ENCODE measurements around the gene SLC23A1.

SLC23A1 gene

GRCh38 chr5:139406963-139407362 is 23.9 kb upstream of the SLC23A1 start:
- FAIRE-seq = no peak

GRCh38 chr5:139404484-139404840 is 21.4 kb upstream of the SLC23A1 start:
- no peak for FAIRE-seq

- no peak for FAIRE-seq
These were observed 20.8 kb upstream of the SLC23A1 start, which contains the start of gene SPATA24 for GRCh38 chr5:139403787-139404483. Gene SPATA24, minus strand, starts transcription at chr5:139404089. Its CDS starts 29 bp downstream, at chr5:139404060.

DNA sequence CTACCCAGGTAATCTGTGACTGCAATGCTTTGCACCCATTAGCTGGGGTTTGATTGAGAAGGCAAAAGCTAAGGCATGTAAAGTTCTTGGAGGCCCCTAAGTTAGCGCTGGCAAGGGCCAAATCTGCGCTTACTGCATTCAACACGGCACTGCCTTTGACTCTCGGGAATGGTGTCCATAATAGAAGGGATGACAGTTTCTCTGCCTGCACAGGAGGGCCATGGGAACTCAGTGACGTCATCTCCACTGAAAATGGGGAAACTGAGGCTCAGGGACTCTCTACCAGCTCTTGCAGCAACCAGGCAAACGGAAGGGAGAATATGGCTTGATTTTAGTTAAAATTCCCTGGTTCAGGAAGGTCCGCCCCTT is 20.3 kb upstream of the SLC23A1 start:
- FAIRE-seq = no peak

- FAIRE-seq = no peak
These were observed 19.6 kb upstream of the SLC23A1 start for GRCh38 chr5:139402561-139403158.

GRCh38 chr5:139401546-139401945 is 18.4 kb upstream of the SLC23A1 start:
- no peak for FAIRE-seq

- FAIRE-seq = no peak
These were observed 16.5 kb upstream of the SLC23A1 start for GRCh38 chr5:139399501-139400121.

DNA sequence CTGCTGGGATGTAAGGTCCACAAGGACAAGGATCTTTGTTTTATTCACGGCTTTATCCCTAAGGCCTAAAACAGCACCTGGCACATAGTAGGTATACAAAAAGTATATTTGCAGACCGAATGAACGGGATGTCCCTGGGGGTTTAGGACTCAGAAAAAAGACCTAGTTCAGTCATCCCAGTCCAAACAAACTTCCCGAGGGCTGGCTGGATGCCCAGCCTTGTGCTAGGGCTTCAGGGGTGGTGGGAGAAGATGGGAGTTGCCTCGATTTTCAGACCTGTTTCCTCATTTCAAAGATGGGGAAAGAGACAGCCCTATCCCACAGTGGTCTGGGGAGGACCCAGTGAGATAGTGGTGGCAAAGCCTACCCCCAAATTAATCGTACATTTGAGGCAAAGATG is 14.8 kb upstream of the SLC23A1 start:
- FAIRE-seq = no peak

DNA sequence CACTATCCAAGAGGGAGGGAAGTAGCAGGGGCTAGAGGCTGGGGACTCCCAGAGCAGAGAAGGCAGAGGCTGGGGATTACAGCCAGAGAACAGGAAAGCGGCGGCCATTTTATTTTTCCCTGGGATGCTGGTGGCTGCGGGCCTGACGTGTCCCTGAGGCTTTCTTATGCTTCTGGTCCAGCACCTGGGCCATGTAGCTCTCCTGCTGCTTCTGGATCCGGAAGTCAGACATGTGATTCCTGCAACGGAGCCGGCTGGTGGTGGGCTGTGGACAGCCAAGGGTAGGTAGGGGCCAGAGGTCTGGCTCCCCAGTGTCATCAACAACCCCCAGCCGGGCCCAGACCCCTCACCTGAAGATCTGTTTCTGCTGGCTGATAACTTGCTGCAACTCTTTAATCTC is 13.6 kb upstream of the SLC23A1 start:
- FAIRE-seq = no peak

DNA sequence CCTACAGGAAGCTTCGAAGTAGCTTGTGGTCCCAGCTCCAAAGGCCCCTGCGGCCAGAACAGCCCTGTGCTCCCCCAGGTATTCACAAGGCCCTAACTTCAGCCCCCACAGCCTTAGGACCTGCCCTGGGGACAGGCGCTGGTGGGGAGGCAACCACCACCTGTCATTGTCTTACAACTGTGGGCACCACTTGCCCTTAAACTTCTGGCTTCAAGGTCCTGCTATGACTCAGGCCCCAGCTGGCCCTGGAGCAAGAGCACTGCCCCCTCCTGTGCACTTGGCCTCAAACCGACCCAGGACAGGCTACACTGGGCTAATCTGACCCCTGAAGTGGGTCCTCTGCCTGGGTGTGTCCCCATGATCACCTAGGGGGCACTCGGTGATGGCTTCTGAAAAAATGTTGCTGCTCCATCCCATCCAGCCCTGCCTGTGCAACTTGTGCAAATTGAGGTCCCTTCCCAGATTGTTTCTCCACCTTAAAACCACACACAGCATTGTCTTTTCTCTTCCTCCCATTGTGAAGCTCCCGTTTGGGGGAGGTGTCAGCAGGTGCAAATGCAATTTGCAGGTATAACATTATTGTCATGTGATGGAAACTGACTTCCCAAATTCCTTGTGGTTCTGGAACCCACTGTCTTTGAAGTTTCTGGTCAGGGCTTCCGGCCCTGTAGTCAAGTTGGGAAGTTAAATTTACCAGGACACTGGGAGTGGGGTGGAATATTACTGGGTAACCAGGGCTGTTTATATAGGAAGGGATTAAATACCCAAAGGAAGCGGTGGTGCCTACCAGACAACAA is 12.9 kb upstream of the SLC23A1 start:
- no peak for FAIRE-seq

- no peak for FAIRE-seq
These were observed 11.8 kb upstream of the SLC23A1 start, which contains the start of gene PROB1 for GRCh38 chr5:139394654-139395566. Gene PROB1, minus strand, starts transcription at chr5:139395104. Its CDS starts 23 bp downstream, at chr5:139395081.

- FAIRE-seq = no peak
These were observed 11.1 kb upstream of the SLC23A1 start for GRCh38 chr5:139394123-139394653.

GRCh38 chr5:139393497-139394122 is 10.5 kb upstream of the SLC23A1 start:
- FAIRE-seq = no peak

DNA sequence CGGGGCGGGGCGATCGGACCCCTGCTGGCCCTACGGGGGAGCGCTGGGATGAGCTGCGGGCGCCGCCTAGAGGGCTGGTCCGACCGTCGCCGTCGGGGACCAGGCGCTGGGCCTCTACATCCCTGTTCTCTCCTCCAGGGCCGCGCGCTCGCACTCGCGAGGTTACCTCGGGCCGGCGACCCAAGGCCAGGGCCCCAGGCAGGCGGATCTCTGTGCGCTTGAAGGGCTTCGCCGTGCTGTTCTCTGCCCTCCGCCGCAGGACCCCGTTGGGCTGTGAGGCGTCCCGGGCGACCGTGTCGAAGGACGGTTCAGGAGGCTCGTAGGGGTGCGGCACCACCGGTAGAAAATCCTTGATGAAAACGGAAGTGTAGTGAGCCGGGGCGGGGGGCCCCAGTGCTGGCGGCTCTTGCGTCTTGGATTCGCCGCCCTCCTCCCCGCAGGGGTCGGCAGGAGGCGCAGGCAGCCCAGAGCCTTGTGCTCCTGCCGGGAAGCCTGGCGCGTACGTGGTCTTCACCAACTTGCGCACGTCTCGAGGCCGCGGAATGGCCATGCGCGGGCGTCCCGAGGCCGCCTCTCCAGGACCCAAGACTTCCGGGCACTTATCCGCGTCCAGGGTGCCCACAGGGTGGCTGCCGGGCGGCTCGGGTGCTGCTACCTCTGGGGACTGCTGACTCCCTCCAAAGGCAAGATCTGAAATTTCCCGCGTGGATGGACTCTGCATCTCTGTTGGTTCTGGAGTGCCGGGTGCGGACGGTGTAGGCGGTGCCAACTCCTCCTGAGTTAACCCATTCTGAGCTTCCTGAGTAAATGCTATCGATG is 9.8 kb upstream of the SLC23A1 start:
- no peak for FAIRE-seq

- FAIRE-seq = no peak
These were observed 9.2 kb upstream of the SLC23A1 start for GRCh38 chr5:139392324-139392677.

DNA sequence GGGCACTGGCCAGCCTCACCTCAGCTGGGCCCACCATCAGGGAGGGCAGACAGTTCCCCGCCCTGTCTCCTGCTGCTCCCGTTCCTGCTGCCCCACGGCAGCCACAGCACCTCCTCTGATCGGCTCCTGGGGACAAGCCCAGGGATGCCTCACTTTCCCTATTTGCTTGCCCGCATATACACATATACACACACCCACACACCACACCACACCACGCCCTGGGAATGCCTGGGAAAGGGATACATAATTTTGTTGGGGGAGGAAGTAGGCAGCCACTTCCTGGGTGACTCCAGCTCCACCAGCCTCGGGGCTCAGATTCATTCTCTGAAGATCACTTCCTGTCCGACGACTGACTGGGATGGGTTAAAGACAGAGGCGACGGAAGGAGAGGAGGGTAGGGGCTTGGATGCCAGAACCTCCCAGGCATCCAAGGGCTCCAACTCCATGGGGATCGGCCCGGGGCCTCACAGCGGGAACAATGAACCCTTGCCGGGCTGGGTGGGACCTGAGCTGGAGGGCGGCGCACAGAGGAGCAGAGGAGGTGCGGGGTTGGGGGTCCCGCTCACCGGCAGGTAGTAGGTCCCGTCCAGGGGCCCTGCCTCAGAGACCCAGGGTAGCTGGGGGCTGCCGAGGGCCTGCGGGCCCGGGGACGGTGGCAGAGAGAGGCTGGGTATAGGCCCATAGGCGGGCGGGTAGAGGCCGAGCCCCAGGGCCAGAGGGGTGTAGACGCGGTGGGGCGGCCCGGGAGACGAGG is 8.7 kb upstream of the SLC23A1 start:
- no peak for FAIRE-seq

DNA sequence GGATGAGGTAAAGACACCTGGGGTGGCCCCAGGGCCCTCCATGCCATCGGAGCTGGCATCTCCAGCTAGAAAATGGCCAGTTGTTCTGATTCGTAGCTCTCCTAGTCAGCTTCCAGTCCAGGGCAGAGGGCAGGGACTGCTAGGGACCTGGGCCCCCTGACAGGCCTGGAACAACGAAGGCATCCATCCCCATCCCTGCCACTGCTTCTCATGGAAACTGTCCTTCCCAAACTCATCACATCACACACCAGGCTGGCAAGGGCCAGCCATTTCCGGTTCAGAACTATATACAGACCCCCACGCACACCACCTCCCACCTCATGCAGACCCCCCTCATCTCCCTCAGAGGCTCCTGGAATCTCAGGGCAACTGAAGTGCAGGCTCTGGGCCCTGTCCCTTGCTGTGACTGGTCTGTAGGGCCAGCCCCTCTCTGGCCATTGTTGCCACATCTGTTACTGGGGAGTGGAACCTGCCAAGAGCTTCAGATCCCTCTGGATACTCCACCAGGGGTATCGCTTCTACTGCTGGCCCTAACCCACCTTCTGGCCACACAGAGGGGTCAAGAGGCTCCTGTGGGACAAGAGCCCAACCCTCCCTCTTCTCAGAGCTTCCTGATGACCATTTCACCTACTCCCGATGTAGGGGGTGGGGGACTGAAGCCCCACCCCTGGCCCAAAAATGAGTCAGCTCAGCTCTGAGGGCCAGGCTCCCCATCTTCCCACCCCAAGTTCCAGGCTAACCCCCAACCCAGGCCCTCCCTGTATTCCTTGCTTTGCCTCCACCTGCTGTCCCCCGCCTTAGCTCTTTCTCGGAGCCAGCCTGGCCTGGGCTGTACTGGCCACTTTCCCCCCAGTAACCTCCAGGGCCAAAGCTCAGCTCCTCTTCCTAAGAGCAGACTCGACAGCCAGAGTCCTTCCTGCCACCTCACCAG is 7.8 kb upstream of the SLC23A1 start:
- FAIRE-seq = no peak
